B cell (primary cell): ENCODE measurements around the gene SENP8. TPM values are rescaled to one million over a fixed set of nuclear protein-coding genes. Genes with fewer than 3 reads are reported as not detected.

Experiments
- ATAC-seq: fragments of 200-7000 bp; cut with Tn5 transposase; one replicate; pipeline ENCODE4 v1.10.0; 2021; ENCODE audit warnings: low read depth, mild to moderate bottlenecking, moderate number of reproducible peaks, moderate library complexity
- CTCF ChIA-PET: fragments of 350-600 bp; sonication (Branson Sonifier 250); formaldehyde crosslinking; loops from one replicate; lab custom pipeline; 2021; ENCODE audit warnings: antibody characterized with exemption, inconsistent platforms; lab: Charles Lee
- POLR2A ChIA-PET: fragments of 350-600 bp; sonication (Branson Sonifier 250); formaldehyde crosslinking; loops from one replicate; lab custom pipeline; 2021; ENCODE audit warnings: antibody characterized with exemption; lab: Charles Lee
- DNase-seq: peaks from one replicate; pipeline ENCODE4 v3.0.0; 2013
- H2AFZ ChIP-seq: 2 replicates; pipeline ENCODE4 v1.6.1; 2012; ENCODE audit warnings: mild to moderate bottlenecking, low read depth, low read length; ENCODE audit not compliant: insufficient read depth, poor library complexity, severe bottlenecking
- H3K27ac ChIP-seq, 2 donors: 1 replicate in 1 of 2; 2 replicates in 1 of 2; pipeline ENCODE4 v1.5.1; 2012 to 2013; ENCODE audit warnings: low read length in 2 of 2, mild to moderate bottlenecking in 2 of 2, moderate library complexity in 1 of 2
- H3K27me3 ChIP-seq, 4 experiments: fragments of 200-600 bp in 1 of 4; sonication (generic) in 1 of 4; replicated peaks in 1 of 4; 1 replicate in 2 of 4; 2 replicates in 2 of 4; pipeline versions ENCODE4 v1.6.1 to v1.7.0; 2013 to 2016; ENCODE audit warnings: low read length in 3 of 4, mild to moderate bottlenecking in 2 of 4, mixed read lengths in 1 of 4, moderate library complexity in 1 of 4; ENCODE audit not compliant: insufficient read depth in 4 of 4, control insufficient read depth in 3 of 4; ENCODE audit errors: control extremely low read depth in 1 of 4
- H3K36me3 ChIP-seq, 2 experiments: replicated peaks in 1 of 2; 1 replicate in 1 of 2; 2 replicates in 1 of 2; pipeline versions ENCODE4 v1.6.1 to v1.7.1; 2013; ENCODE audit warnings: low read length in 1 of 2; ENCODE audit not compliant: insufficient read depth in 2 of 2, control insufficient read depth in 1 of 2; ENCODE audit errors: control extremely low read depth in 1 of 2, extremely low read depth in 1 of 2
- H3K4me1 ChIP-seq, 2 donors: fragments of 200-600 bp in 1 of 2; sonication (generic) in 1 of 2; 1 replicate in 1 of 2; 2 replicates in 1 of 2; pipeline versions ENCODE4 v1.5.1 to v1.6.1; 2013 to 2017; ENCODE audit warnings: low read length in 2 of 2; ENCODE audit not compliant: control insufficient read depth in 2 of 2, insufficient read depth in 2 of 2
- H3K4me2 ChIP-seq: replicated peaks from 2 replicates; pipeline ENCODE3; 2012; ENCODE audit warnings: mild to moderate bottlenecking, low read depth, low read length; ENCODE audit not compliant: poor library complexity, severe bottlenecking
- H3K4me3 ChIP-seq, 5 experiments: fragments of 200-600 bp in 1 of 5; sonication (generic) in 1 of 5; 1 replicate in 3 of 5; 2 replicates in 2 of 5; pipeline versions ENCODE4 v1.5.1 to v1.7.0; 2011 to 2016; ENCODE audit warnings: low read length in 4 of 5, mild to moderate bottlenecking in 4 of 5, low read depth in 2 of 5, control low read depth in 1 of 5, moderate library complexity in 1 of 5; ENCODE audit not compliant: insufficient read depth in 1 of 5; ENCODE audit errors: control extremely low read depth in 1 of 5, extremely low read depth in 1 of 5
- H3K79me2 ChIP-seq: fragments of 200-600 bp; sonication (generic); one replicate; pipeline ENCODE4 v1.6.0; 2016; ENCODE audit warnings: low read length; ENCODE audit not compliant: control insufficient read depth, insufficient read depth
- H3K9ac ChIP-seq: fragments of 200-600 bp; sonication (generic); 2 replicates; pipeline ENCODE4 v1.6.1; 2017; ENCODE audit warnings: mild to moderate bottlenecking, low read length, moderate library complexity
- H3K9me3 ChIP-seq, 3 donors: one replicate each; pipeline versions ENCODE4 v1.6.1 to v1.7.1; 2013; ENCODE audit warnings: low read length in 2 of 3; ENCODE audit not compliant: control insufficient read depth in 2 of 3, insufficient read depth in 1 of 3; ENCODE audit errors: control extremely low read depth in 1 of 3
- H4K20me1 ChIP-seq: 2 replicates; pipeline ENCODE4 v1.6.0; 2012; ENCODE audit warnings: mild to moderate bottlenecking, low read length; ENCODE audit not compliant: insufficient read depth, control insufficient read depth, poor library complexity, severe bottlenecking
- H3K27ac Mint-ChIP-seq: one replicate; pipeline ENCODE4 v1.8.0; 2021; ENCODE audit warnings: mixed read lengths
- H3K27me3 Mint-ChIP-seq: one replicate; pipeline ENCODE4 v1.8.0; 2021; ENCODE audit warnings: mixed read lengths
- H3K4me1 Mint-ChIP-seq: one replicate; pipeline ENCODE4 v1.8.0; 2021; ENCODE audit warnings: mixed read lengths
- H3K4me3 Mint-ChIP-seq: one replicate; pipeline ENCODE4 v1.8.0; 2021; ENCODE audit warnings: mixed read lengths
- H3K9me3 Mint-ChIP-seq: one replicate; pipeline ENCODE4 v1.8.0; 2022; ENCODE audit warnings: mixed read lengths; ENCODE audit not compliant: insufficient read depth
- CTCF ChIP-seq: fragments of 200-600 bp; IDR thresholded peaks from one replicate; pipeline ENCODE4 v1.8.0; 2022; ENCODE audit warnings: antibody characterized with exemption, mild to moderate bottlenecking
- EZH2 ChIP-seq: IDR thresholded peaks from 2 replicates; pipeline ENCODE4 v1.6.1; 2012; ENCODE audit warnings: borderline replicate concordance, low read depth, mild to moderate bottlenecking, moderate library complexity, low read length; ENCODE audit not compliant: insufficient read depth, poor library complexity, severe bottlenecking
- WGBS: methylation state at CpG from one replicate; pipeline ENCODE4 v1.1.5; 2013; ENCODE audit warnings: missing lambda C conversion rate; ENCODE audit not compliant: insufficient coverage; 5-methylcytosine and 5-hydroxymethylcytosine counted together
- intact Hi-C: fragments of 100-400 bp; cut with micrococcal nuclease; formaldehyde crosslinking; loops from one replicate; pipeline ENCODE4 v1.10.0; 2022
- polyA plus RNA-seq: library from polyadenylated mRNA; depleted of rRNA; stranded (reverse); fragments of >200 nt; gene quantifications from 2 replicates; pipeline ENCODE4 v1.2.3, GENCODE V29; 2012
- total RNA-seq, 2 donors: library from RNA; stranded (reverse); fragments of 120-200 nt in 1 of 2; gene quantifications; 1 replicate in 1 of 2; 2 replicates in 1 of 2; pipeline versions ENCODE4 v1.2.3 to v1.2.4, GENCODE V29; 2013 to 2022

Gene SENP8
- total and polyA plus RNA-seq, 2 donors (not counting 1 experiment from before 2014, with no cell fraction given), result 0.62 to 0.69 TPM

DNA sequence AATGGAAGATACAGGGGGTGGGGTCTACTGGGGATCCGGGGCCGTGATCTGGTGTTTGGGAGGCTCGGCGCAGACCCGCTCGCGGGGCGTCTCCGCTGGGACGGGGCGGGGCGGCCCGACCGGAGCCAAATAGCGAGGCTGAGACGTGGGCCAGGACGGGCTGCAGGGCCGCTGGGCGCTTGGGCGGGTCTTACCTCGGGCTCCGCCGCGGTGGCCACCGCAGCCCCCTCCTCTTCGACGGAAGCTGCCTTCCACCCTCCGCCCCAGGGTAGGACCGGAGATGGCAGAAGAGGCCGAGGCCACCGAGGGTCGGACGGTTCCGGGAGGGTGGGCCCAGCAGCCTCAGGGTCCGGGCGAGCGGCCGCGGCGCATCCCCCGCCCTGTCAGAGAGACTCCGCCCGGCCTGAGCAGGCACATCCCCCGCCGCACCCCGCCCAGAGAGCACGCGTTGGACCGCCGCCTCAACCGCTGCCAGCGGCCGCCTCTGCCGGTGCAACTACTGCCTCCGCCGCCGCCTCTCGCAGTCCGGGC, 652 bp upstream of the SENP8 start:
- under 1% methylated on average over 59 of the region's 59 CpGs for WGBS
- H3K79me2 ChIP-seq, result peaks cover 46% of the 10 kb centered on the region
- Mint-ChIP-seq H3K9me3 (no peaks in the 10 kb centered on the region), H3K27me3 (no peaks in the 10 kb centered on the region), H3K4me3 (peak overlapping the region; percentile 94), H3K4me1 (peaks cover 36% of the 10 kb centered on the region), H3K27ac (peak overlapping the region; percentile 99)
- ATAC-seq (peak; percentile 61), DNase-seq (no peak)
- intact Hi-C loops, result loop anchor here (1.0 to 10.0 kb wide), 6 partner anchors 155 to 1877 kb away; partner anchors contain the start of genes ARIH1, HEXA, NEO1 and PARP6
- ChIA-PET CTCF (interaction anchor here (1.0 kb wide), 1 partner anchor 110 kb away, joined by 7 read pairs; no protein-coding TSS in a partner anchor), POLR2A (interaction anchor here (0.7 to 1.3 kb wide), 2 partner anchors 259 to 419 kb away, joined by 3 to 5 read pairs; partner anchors contain the start of gene HEXA)
- H3K4me2 ChIP-seq, result peak overlapping the region; percentile 75
- no peaks in the 10 kb centered on the region for H3K27me3 ChIP-seq
- no peaks in the 10 kb centered on the region for H4K20me1 ChIP-seq
- H3K9me3 ChIP-seq, result no peaks in the 10 kb centered on the region
- H3K27ac ChIP-seq, result peak overlapping the region; percentile 71 to 77
- TF ChIP-seq EZH2 (no peak), CTCF (no peak)
- H3K9ac ChIP-seq, result peak overlapping the region; percentile 88
- peaks cover 14 to 17% of the 10 kb centered on the region in 2 donors for H3K4me1 ChIP-seq
- H2AFZ ChIP-seq, result peak overlapping the region; percentile 84
- H3K4me3 ChIP-seq, result peak overlapping the region; percentile 62 to 92 (median 84)
- no peaks in the 10 kb centered on the region for H3K36me3 ChIP-seq

DNA sequence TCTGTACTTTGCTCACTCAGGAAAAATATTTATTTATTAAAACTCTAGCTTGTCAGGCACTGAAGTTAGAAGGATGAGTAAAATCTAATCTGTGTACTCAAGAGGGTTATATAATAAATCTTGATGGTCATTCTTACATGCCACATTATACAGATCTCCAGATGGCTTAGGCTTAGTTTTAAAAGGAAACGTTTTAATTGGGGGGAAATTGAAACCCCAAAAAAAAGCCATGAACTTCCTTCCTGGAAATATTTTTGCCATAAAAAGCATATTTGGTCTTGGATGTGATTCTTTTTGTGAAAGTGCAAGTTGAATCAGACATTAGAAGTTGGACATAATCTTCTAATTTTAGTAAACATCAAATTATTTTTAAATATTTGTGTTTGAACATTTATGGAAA, 6.0 kb downstream of the SENP8 start:
- peaks cover 3% of the 10 kb centered on the region for H3K4me1 Mint-ChIP-seq
- ChIA-PET CTCF (no interaction called here), POLR2A (no interaction called here)
- DNase-seq, result no peak
- no peak overlapping the region for H3K27ac Mint-ChIP-seq
- Histone ChIP-seq H3K27ac (no peak overlapping the region), H3K36me3 (no peaks in the 10 kb centered on the region), H3K9me3 (no peaks in the 10 kb centered on the region), H3K4me2 (no peak overlapping the region), H3K9ac (no peak overlapping the region), H4K20me1 (no peaks in the 10 kb centered on the region), H2AFZ (no peak overlapping the region), H3K4me1 (peaks cover 0 to under 1% of the 10 kb centered on the region in 2 donors), H3K27me3 (no peaks in the 10 kb centered on the region), H3K4me3 (no peak overlapping the region), H3K79me2 (no peaks in the 10 kb centered on the region)
- intact Hi-C loops, result no loop called here
- no peak for ATAC-seq
- no peaks in the 10 kb centered on the region for H3K27me3 Mint-ChIP-seq
- TF ChIP-seq CTCF (no peak), EZH2 (no peak)
- no CpG with 5 or more reads among the region's 1 CpG for WGBS
- H3K4me3 Mint-ChIP-seq, result no peak overlapping the region
- H3K9me3 Mint-ChIP-seq, result no peaks in the 10 kb centered on the region
